Stimulated activated CD4-positive, alpha-beta T cell treated with anti-CD3 and anti-CD28 coated beads, Interleukin-12 subunit alpha, Interleukin-12 subunit beta, amount 100 ng/mL, for 48 hours (primary cell): ENCODE results near the gene CEP170B.
"Not testable (repeated sequence)": the region's sequence is repeated elsewhere in the genome, so short reads cannot be mapped to it uniquely, and the experiment has no call there.

Experiments used
- DNase-seq, 3 donors: peaks; one replicate each; pipeline ENCODE4 v3.0.0-alpha.2; 2020; ENCODE audit warnings: low read depth in 2 of 3, low spot score in 1 of 3

The CEP170B gene

DNA sequence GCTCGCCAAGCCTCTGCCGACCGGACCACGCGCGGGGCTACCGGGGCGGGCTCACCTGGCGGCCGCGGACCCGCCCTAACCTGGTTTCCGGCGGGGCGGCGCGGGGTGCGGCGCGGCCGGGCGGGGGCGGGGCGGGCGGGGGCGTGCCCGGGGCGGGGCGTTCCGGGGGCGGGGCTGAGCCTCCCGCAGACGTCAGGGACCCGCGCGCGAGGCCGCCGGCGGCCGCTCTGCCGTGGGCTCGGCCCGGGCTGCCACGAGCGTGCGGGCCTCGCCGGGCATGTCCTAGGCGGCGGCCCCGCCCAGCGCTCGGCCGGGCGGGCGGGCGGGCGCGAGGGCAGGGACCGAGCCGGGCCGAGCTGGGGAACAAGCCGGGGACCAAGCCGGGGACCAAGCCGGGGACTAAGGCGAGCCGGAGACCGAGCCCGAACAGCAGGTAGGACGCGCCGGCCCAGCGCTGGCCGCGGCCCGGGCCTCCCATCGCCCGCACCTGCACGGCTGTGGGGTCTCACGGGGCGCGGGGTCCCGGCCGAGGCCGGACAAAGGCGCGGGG is at the start of gene CEP170B:
CEP170B (plus strand) TSS at position 188 of the 550 bp plus-strand sequence. CDS start 3,183 bp downstream, outside the sequence.
- DNase-seq = peak in 1 of 3 donors; percentile 29

DNA sequence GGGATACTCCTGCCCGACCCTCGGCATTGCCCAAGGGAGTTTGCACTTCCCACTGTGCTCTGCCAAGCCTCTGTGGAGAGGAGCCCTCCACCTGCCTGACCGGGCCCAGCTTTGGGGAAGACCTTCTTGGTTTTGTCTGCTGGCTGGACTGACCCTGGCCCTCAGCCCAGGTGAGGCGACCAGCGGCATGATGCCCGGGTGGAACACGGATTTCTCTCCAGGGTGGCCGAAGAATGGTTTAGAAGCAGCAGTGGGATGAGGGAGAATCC is 48.5 kb upstream of the CEP170B start:
- DNase-seq = no peak

DNA sequence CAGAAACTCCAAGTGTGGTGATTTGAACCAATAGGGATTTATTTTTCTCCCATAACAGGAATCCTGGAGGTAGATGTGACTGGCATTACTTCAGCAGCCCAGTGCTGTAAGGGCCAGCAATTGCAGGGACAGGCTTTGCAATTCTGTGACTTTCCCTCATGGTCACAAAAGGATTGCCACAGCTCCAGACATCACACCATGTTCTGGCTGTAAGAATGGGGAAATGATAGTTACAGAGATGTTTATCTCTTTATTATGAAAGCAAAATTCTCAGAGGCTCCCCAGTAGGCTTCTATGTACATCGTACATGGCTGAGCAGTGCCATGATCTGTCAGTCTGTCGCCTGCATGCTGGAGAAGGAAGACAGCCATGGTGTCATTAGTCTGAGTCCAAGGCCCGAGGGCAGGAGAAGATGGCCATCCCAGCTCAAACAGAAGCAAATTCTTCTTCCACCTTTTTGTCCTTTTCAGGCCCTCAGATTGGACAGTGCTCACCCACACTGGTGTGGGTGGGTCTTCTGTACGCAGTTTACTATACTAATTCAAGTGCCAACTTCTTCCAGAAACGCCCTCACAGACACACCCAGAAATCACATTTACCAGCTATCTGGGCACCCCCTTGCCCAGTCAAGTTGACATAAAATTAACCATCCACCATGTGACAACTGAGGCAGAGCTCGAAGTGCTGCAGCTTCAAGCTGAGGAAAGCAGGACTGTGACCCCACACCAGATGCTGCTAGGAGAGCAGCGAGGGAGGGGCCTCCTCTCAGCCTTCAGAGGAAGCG is 46.9 kb upstream of the CEP170B start:
- DNase-seq = no peak

GRCh38 chr14:104818714-104819161 is 46.3 kb upstream of the CEP170B start:
- no peak for DNase-seq

- DNase-seq = no peak
Observed at GRCh38 chr14:104819361-104819781, 45.7 kb upstream of the CEP170B start.

DNA sequence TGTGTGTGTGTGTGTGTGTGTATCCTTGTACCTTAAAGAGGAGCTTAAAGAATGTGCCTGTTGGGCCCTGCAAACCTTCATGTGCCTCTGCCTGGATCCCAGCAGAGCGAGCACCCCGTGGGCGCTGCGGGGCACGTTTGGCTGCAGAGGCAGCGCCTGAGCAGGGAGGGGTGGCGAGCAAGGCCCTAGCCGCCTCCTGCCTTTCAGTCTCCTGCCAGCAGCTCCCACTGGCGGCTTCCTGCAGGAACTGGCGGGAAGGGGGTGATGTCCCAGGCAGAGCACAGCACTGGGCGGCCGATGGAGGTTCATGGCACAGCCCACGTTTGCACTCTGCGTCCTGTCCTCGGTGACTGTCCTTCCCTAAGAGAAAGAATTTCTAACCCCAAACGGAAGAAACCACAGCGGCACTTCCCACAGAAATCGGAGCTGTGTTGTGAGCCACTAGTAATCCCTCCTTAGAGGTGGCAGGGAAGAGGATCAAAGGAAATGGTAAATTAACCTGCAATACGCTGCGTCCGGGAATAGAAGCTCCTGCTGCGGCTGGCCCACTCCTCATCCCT is 44.3 kb upstream of the CEP170B start:
- DNase-seq = no peak

GRCh38 chr14:104821229-104821945 is 43.7 kb upstream of the CEP170B start:
- DNase-seq = no peak

GRCh38 chr14:104821971-104822608 is 43.0 kb upstream of the CEP170B start:
- no peak for DNase-seq

DNA sequence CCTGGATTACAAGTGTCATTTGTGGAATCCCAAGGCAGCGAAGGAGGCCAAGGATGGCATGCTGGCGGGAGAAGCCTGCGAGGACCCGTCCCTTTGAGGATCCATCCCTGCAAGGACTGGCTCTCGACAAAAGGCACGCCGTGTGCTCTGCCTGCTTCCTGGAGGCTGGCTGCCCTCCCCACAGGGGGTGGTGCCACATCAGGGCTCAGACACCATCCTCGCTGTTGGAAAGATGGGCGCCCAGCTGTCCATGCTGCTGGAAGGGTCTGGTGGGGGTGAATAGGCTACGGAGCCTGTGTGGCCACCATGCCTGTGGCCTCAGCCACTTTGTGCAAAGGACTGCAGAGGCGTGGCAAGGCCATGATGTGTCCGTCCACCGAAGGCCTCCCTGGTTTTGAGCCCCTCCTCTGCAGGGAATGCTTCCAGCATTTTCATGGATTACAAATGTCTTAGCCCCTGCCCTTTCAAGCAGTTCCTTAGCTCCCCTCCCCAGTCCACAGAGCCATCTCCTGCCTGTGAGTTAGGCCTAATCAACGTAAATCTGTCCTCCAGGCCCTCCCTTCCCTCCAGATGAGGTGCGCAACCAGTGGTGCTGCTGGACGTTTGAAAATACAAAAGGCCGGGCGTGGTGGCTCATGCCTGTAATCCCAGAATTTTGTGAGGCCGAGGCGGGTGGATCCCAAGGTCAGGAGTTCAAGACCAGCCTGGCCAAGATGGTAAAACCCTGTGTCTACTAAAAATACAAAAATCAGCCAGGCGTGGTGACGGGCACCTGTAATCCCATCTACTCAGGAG is 42.0 kb upstream of the CEP170B start:
- no peak for DNase-seq

DNA sequence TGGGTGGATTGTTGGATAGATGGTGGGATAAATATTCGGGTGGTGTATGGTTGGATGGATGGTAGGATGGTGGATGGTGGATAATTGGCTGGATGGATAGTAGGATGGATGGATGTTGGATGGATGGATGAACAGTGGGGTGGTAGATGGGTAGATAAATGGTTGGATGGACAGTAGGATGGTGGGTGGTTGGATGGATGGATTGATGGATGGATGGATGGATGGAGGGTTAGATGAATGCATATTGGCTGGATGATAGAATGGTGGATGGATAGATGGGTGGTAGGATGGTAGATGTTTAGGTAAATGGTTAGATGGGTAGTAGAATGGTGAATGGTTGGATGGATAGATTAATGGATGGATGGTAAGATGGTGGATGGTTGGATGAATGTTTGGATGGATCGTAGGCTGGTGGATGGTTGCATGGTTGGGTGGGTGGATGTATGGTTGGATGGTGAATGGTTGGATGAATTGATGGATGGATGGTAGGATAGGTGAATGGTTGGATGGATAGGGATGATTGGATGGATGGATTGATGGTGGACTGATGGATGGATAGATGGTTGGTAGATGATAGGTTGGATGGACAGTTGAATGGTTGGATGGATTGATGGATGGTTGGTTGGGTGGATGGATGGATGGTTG is 40.6 kb upstream of the CEP170B start:
- no peak for DNase-seq

GRCh38 chr14:104826189-104826860 is 38.7 kb upstream of the CEP170B start:
- peak; percentile 85 to 93 (median 92) for DNase-seq

GRCh38 chr14:104826861-104827176 is 38.2 kb upstream of the CEP170B start:
- no peak for DNase-seq

GRCh38 chr14:104827177-104828055 is 37.7 kb upstream of the CEP170B start:
- DNase-seq = peak in 2 of 3 donors; percentile 30 to 32

DNA sequence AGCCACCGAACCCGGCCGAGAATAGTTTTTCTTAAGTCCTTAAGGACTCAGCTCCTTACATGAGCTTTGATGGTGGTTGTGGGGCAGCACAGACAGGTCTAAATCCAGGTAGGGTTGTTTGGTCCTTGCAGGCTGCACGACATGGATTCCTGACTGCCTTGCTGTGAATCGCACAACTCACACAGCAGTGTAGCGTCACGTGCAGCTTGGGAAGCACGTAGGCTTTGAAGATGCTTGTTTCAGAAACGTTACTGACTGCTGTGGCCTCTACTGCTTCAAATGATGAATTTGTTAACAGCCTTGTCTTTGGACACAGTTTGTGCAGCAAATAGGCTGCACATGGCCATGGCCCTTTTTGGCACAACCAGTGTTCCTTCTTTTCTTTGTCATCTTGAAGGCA is 34.3 kb upstream of the CEP170B start:
- DNase-seq = no peak

DNA sequence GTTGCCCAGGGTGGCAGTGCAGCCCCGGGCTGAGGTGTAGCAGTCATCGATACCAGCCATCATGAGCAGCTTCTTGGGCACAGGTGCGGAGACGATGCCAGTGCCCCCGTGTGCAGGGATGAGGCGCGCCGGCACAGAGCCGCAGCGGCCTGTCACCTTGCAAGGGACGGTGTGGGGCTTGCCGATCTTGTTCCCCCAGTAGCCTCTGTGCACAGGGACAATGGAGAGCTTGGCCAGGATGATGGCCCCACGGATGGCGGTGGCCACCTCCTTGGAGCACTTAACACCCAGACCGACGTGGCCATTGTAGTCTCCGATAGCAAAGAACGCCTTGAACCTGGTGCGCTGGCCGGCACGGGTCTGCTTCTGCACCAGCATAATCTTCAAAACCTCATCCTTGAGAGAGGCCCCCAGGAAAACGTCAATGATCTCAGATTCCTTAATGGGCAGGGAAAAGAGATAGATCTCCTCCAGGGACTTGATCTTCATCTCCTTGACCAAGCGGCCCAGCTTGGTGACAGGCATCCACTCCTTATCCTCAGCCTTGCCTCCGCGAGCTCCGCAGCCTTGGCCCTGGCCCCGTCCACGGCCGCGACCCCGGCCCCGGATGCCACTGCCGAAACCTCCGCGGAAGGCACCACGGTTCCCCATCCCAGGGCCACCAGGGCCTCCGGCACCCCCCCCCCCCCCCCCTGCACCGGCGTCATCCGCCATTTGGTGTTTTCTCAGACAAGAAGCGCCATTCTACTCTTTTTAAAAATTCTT is 28.7 kb upstream of the CEP170B start:
- DNase-seq = not testable (repeated sequence)

GRCh38 chr14:104841730-104842129 is 23.3 kb upstream of the CEP170B start:
- DNase-seq = no peak

DNA sequence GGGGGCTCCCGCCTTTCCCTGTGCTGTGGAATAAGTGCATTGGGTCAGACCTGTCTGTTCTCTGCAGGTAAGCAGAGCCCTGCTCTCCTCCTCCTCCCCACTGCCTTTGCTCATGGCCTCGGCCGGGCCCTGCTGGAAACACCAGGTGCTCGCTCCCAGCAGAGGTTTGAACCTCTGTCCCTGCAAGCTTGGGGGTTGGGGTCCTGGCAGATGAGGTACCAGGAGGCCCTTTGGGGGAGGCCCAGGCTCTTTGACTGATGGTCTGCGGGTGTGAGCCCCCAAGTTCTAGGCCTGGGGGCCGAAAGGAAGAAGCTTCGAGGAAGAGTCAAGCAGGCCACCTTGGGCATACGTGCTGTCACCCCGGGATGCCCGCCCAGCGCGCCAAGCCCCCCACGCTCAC is 22.1 kb upstream of the CEP170B start:
- no peak for DNase-seq
